Stimulated activated naive B cell treated with anti-CD40 and anti-IgM and Interleukin-4, amounts not matched to agents 10 μg/mL and 1 μg/mL and 100 μg/mL, for 72 hours (primary cell): ENCODE data around the gene RPL13.
A peak's percentile ranks its signal among the peaks of the same experiment; 100 is the strongest.

ENCODE experiments used
- ATAC-seq, 2 donors: fragments of 150-1000 bp; cut with Tn5 transposase; replicated peaks; 2 replicates each; pipeline ENCODE4 v1.10.0; 2021; ENCODE audit warnings: moderate library complexity in 1 of 2
- DNase-seq: peaks from one replicate; pipeline ENCODE4 v3.0.0; 2021
- H3K27ac Mint-ChIP-seq: one replicate; pipeline ENCODE4 v1.8.0; 2022; ENCODE audit warnings: mild to moderate bottlenecking, mixed read lengths
- H3K27me3 Mint-ChIP-seq, 2 donors: one replicate each; pipeline ENCODE4 v1.8.0; 2022; ENCODE audit warnings: mixed read lengths in 2 of 2
- H3K36me3 Mint-ChIP-seq, 2 donors: one replicate each; pipeline ENCODE4 v1.8.0; 2022; ENCODE audit warnings: mixed read lengths in 2 of 2, mild to moderate bottlenecking in 1 of 2
- H3K4me1 Mint-ChIP-seq, 2 donors: one replicate each; pipeline ENCODE4 v1.8.0; 2022; ENCODE audit warnings: mixed read lengths in 2 of 2, mild to moderate bottlenecking in 1 of 2
- H3K4me3 Mint-ChIP-seq, 2 donors: one replicate each; pipeline ENCODE4 v1.8.0; 2022; ENCODE audit warnings: mild to moderate bottlenecking in 2 of 2, mixed read lengths in 2 of 2, moderate library complexity in 1 of 2
- H3K9me3 Mint-ChIP-seq, 2 donors: one replicate each; pipeline ENCODE4 v1.8.0; 2022; ENCODE audit warnings: mixed read lengths in 2 of 2, mild to moderate bottlenecking in 1 of 2

RPL13 gene

GRCh38 chr16:89560378-89561141 lies at the start of gene RPL13:
Gene RPL13 (plus strand): TSS chr16:89560682. CDS start chr16:89560960, 278 bp downstream.
- ATAC-seq (peak; percentile 90 to 94), DNase-seq (peak; percentile 90)
- H3K4me1 Mint-ChIP-seq = peaks cover 42 to 65% of the 10 kb centered on the region in 2 donors
- H3K27ac Mint-ChIP-seq = peak within 1 kb of the TSS; percentile 100
- H3K4me3 Mint-ChIP-seq = peak within 1 kb of the TSS; percentile 95 to 97
- no peaks in the 10 kb centered on the region for H3K27me3 Mint-ChIP-seq
- H3K9me3 Mint-ChIP-seq = no peaks in the 10 kb centered on the region
- H3K36me3 Mint-ChIP-seq = peaks cover 59 to 62% of the 10 kb centered on the region in 2 donors

GRCh38 chr16:89511374-89511773 lies 49.1 kb upstream of the RPL13 start:
- ATAC-seq = no peak
- H3K9me3 Mint-ChIP-seq = no peaks in the 10 kb centered on the region
- peaks cover 11 to 18% of the 10 kb centered on the region in 2 donors for H3K36me3 Mint-ChIP-seq
- DNase-seq = no peak
- no peak overlapping the region for H3K4me3 Mint-ChIP-seq
- peaks cover 0 to 2% of the 10 kb centered on the region in 2 donors for H3K4me1 Mint-ChIP-seq
- H3K27me3 Mint-ChIP-seq = no peaks in the 10 kb centered on the region
- peak overlapping the region; percentile 51 for H3K27ac Mint-ChIP-seq

GRCh38 chr16:89512453-89512852 lies 48.0 kb upstream of the RPL13 start:
- H3K36me3 Mint-ChIP-seq = peaks cover 18 to 26% of the 10 kb centered on the region in 2 donors
- H3K9me3 Mint-ChIP-seq = no peaks in the 10 kb centered on the region
- H3K27ac Mint-ChIP-seq = no peak overlapping the region
- no peaks in the 10 kb centered on the region for H3K27me3 Mint-ChIP-seq
- ATAC-seq (no peak), DNase-seq (no peak)
- no peaks in the 10 kb centered on the region for H3K4me1 Mint-ChIP-seq
- no peak overlapping the region for H3K4me3 Mint-ChIP-seq

- Mint-ChIP-seq H3K27ac (no peak overlapping the region), H3K9me3 (no peaks in the 10 kb centered on the region), H3K4me3 (no peak overlapping the region), H3K27me3 (no peaks in the 10 kb centered on the region), H3K36me3 (peaks cover 46 to 55% of the 10 kb centered on the region in 2 donors), H3K4me1 (peaks cover 0 to 3% of the 10 kb centered on the region in 2 donors)
- ATAC-seq (no peak), DNase-seq (no peak)
Measured at GRCh38 chr16:89517128-89517527, 43.4 kb upstream of the RPL13 start.

GRCh38 chr16:89519881-89520280 lies 40.6 kb upstream of the RPL13 start:
- ATAC-seq (no peak), DNase-seq (no peak)
- Mint-ChIP-seq H3K36me3 (peaks cover 50 to 71% of the 10 kb centered on the region in 2 donors), H3K4me1 (peaks cover 5 to 6% of the 10 kb centered on the region in 2 donors), H3K4me3 (no peak overlapping the region), H3K9me3 (no peaks in the 10 kb centered on the region), H3K27ac (no peak overlapping the region), H3K27me3 (no peaks in the 10 kb centered on the region)

GRCh38 chr16:89522287-89522686 lies 38.2 kb upstream of the RPL13 start:
- ATAC-seq = no peak
- Mint-ChIP-seq H3K27ac (no peak overlapping the region), H3K4me3 (no peak overlapping the region), H3K36me3 (peaks cover 57 to 78% of the 10 kb centered on the region in 2 donors), H3K27me3 (no peaks in the 10 kb centered on the region), H3K4me1 (peaks cover 12 to 17% of the 10 kb centered on the region in 2 donors), H3K9me3 (no peaks in the 10 kb centered on the region)
- no peak for DNase-seq

- DNase-seq (no peak), ATAC-seq (no peak)
- peaks cover 12 to 17% of the 10 kb centered on the region in 2 donors for H3K4me1 Mint-ChIP-seq
- peak overlapping the region in 1 of 2 donors; percentile 46 for H3K4me3 Mint-ChIP-seq
- no peaks in the 10 kb centered on the region for H3K27me3 Mint-ChIP-seq
- H3K36me3 Mint-ChIP-seq = peaks cover 54 to 78% of the 10 kb centered on the region in 2 donors
- no peak overlapping the region for H3K27ac Mint-ChIP-seq
- H3K9me3 Mint-ChIP-seq = no peaks in the 10 kb centered on the region
Measured at GRCh38 chr16:89523680-89524344, 36.7 kb upstream of the RPL13 start.

- DNase-seq (no peak), ATAC-seq (peak; percentile 71 to 87)
- Mint-ChIP-seq H3K4me3 (peak overlapping the region; percentile 4 to 10), H3K27me3 (no peaks in the 10 kb centered on the region), H3K36me3 (peaks cover 59 to 77% of the 10 kb centered on the region in 2 donors), H3K4me1 (peaks cover 10 to 17% of the 10 kb centered on the region in 2 donors), H3K9me3 (no peaks in the 10 kb centered on the region), H3K27ac (peak overlapping the region; percentile 85)
Measured at GRCh38 chr16:89525146-89525913, 35.2 kb upstream of the RPL13 start.

GRCh38 chr16:89529097-89529496 lies 31.4 kb upstream of the RPL13 start:
- peaks cover 72% of the 10 kb centered on the region in 2 donors for H3K36me3 Mint-ChIP-seq
- H3K4me3 Mint-ChIP-seq = no peak overlapping the region
- H3K9me3 Mint-ChIP-seq = peaks cover 0 to 2% of the 10 kb centered on the region in 2 donors
- H3K27me3 Mint-ChIP-seq = no peaks in the 10 kb centered on the region
- DNase-seq (no peak), ATAC-seq (no peak)
- no peak overlapping the region for H3K27ac Mint-ChIP-seq
- peaks cover 11 to 25% of the 10 kb centered on the region in 2 donors for H3K4me1 Mint-ChIP-seq

GRCh38 chr16:89530401-89531381 lies 29.8 kb upstream of the RPL13 start:
- peaks cover 0 to 2% of the 10 kb centered on the region in 2 donors for H3K9me3 Mint-ChIP-seq
- H3K4me1 Mint-ChIP-seq = peaks cover 14 to 24% of the 10 kb centered on the region in 2 donors
- H3K27me3 Mint-ChIP-seq = no peaks in the 10 kb centered on the region
- DNase-seq (no peak), ATAC-seq (no peak)
- peaks cover 68 to 72% of the 10 kb centered on the region in 2 donors for H3K36me3 Mint-ChIP-seq
- no peak overlapping the region for H3K27ac Mint-ChIP-seq
- H3K4me3 Mint-ChIP-seq = no peak overlapping the region

- Mint-ChIP-seq H3K4me3 (no peak overlapping the region), H3K27me3 (no peaks in the 10 kb centered on the region), H3K27ac (no peak overlapping the region), H3K36me3 (peaks cover 70 to 72% of the 10 kb centered on the region in 2 donors), H3K4me1 (peaks cover 15 to 22% of the 10 kb centered on the region in 2 donors), H3K9me3 (peaks cover 0 to 2% of the 10 kb centered on the region in 2 donors)
- no peak for DNase-seq
- ATAC-seq = no peak
Measured at GRCh38 chr16:89531821-89532526, 28.5 kb upstream of the RPL13 start.

- Mint-ChIP-seq H3K4me1 (peaks cover 15 to 22% of the 10 kb centered on the region in 2 donors), H3K4me3 (peak overlapping the region in 1 of 2 donors; percentile 24), H3K27ac (peak overlapping the region; percentile 78), H3K27me3 (no peaks in the 10 kb centered on the region), H3K9me3 (peaks cover 0 to 2% of the 10 kb centered on the region in 2 donors), H3K36me3 (peaks cover 57 to 58% of the 10 kb centered on the region in 2 donors)
- peak; percentile 92 to 94 for ATAC-seq
- no peak for DNase-seq
Measured at GRCh38 chr16:89534252-89534756, 26.2 kb upstream of the RPL13 start.
